Measurements from ENCODE around the gene UBTD1. TPM values are rescaled to one million over a fixed set of nuclear protein-coding genes. Genes with fewer than 3 reads are reported as not detected.
"Not testable (repeated sequence)": the region's sequence is repeated elsewhere in the genome, so short reads cannot be mapped to it uniquely, and the experiment has no call there.

The UBTD1 gene
- total and polyA plus RNA-seq, 3 donors from 2014 or later = 74.1 to 143 (median 111) TPM

GRCh38 chr10:97561386-97562077, 62.8 kb downstream of the UBTD1 start:
- H3K4me3 ChIP-seq; H3K27me3 ChIP-seq; H3K4me1 ChIP-seq; H3K9me3 ChIP-seq; H3K36me3 ChIP-seq (ENCODE audit: low read depth, missing control alignments); DNase-seq; H3K27ac ChIP-seq; intact Hi-C loops (cut with DNase I; ENCODE audit: low total_unique reads): not testable (repeated sequence)
- 90 to 93% methylated on average over 12 of the region's 12 CpGs for WGBS, 2 donors

GRCh38 chr10:97562329-97562728, 63.6 kb downstream of the UBTD1 start:
- H3K27ac ChIP-seq; H3K36me3 ChIP-seq (ENCODE audit: low read depth, missing control alignments); H3K9me3 ChIP-seq; H3K4me3 ChIP-seq; H3K4me1 ChIP-seq; intact Hi-C loops (cut with DNase I; ENCODE audit: low total_unique reads); H3K27me3 ChIP-seq; DNase-seq: not testable (repeated sequence)
- WGBS, 2 donors = 90 to 96% methylated on average over 5 of the region's 5 CpGs

- Histone ChIP-seq H3K27me3 (no peaks in the 10 kb centered on the region), H3K4me3 (no peak overlapping the region), H3K9me3 (no peaks in the 10 kb centered on the region), H3K36me3 (ENCODE audit: low read depth, missing control alignments) (no peaks in the 10 kb centered on the region), H3K27ac (no peak overlapping the region), H3K4me1 (peaks cover 5% of the 10 kb centered on the region)
- intact Hi-C loops (cut with DNase I; ENCODE audit: low total_unique reads) = no loop called here
- no peak for DNase-seq
- 93 to 96% methylated on average over 4 of the region's 4 CpGs for WGBS, 2 donors
- TF ChIP-seq CTCF (IDR thresholded peaks at IDR 0.05) = no peak
- no peak for TF ChIP-seq POLR2A (IDR thresholded peaks at IDR 0.05)
Measured at GRCh38 chr10:97563337-97563736, 64.6 kb downstream of the UBTD1 start.

- TF ChIP-seq POLR2A (IDR thresholded peaks at IDR 0.05) (no peak), CTCF (IDR thresholded peaks at IDR 0.05) (no peak)
- no peak overlapping the region for H3K4me3 ChIP-seq
- no peaks in the 10 kb centered on the region for H3K36me3 ChIP-seq (ENCODE audit: low read depth, missing control alignments)
- H3K4me1 ChIP-seq = peaks cover 5% of the 10 kb centered on the region
- intact Hi-C loops (cut with DNase I; ENCODE audit: low total_unique reads) = no loop called here
- no peak overlapping the region for H3K27ac ChIP-seq
- H3K27me3 ChIP-seq = no peaks in the 10 kb centered on the region
- WGBS, 2 donors = 82 to 84% methylated on average over 4 of the region's 4 CpGs
- H3K9me3 ChIP-seq = no peaks in the 10 kb centered on the region
- DNase-seq = no peak
Measured at GRCh38 chr10:97564776-97565175, 66.1 kb downstream of the UBTD1 start.

- Histone ChIP-seq H3K36me3 (ENCODE audit: low read depth, missing control alignments) (no peaks in the 10 kb centered on the region), H3K9me3 (no peaks in the 10 kb centered on the region), H3K4me1 (no peaks in the 10 kb centered on the region), H3K27me3 (no peaks in the 10 kb centered on the region), H3K4me3 (no peak overlapping the region), H3K27ac (no peak overlapping the region)
- 96 to 100% methylated on average over 2 of the region's 2 CpGs for WGBS, 2 donors
- intact Hi-C loops (cut with DNase I; ENCODE audit: low total_unique reads) = no loop called here
- no peak for DNase-seq
- TF ChIP-seq CTCF (IDR thresholded peaks at IDR 0.05) (no peak), POLR2A (IDR thresholded peaks at IDR 0.05) (no peak)
Measured at GRCh38 chr10:97566336-97566996, 67.7 kb downstream of the UBTD1 start.

- intact Hi-C loops (cut with DNase I; ENCODE audit: low total_unique reads) = no loop called here
- TF ChIP-seq POLR2A (IDR thresholded peaks at IDR 0.05) (no peak), CTCF (IDR thresholded peaks at IDR 0.05) (no peak)
- no peak for DNase-seq
- H3K9me3 ChIP-seq = no peaks in the 10 kb centered on the region
- H3K4me1 ChIP-seq = peaks cover 1% of the 10 kb centered on the region
- no peak overlapping the region for H3K27ac ChIP-seq
- H3K4me3 ChIP-seq = no peak overlapping the region
- WGBS, 2 donors = 93 to 95% methylated on average over 15 of the region's 15 CpGs
- no peaks in the 10 kb centered on the region for H3K27me3 ChIP-seq
- no peaks in the 10 kb centered on the region for H3K36me3 ChIP-seq (ENCODE audit: low read depth, missing control alignments)
Measured at GRCh38 chr10:97567891-97568290, 69.2 kb downstream of the UBTD1 start.
